HG02870 (cell line): ENCODE data around the gene NEK7.
"Not testable (repeated sequence)": the region's sequence is repeated elsewhere in the genome, so short reads cannot be mapped to it uniquely, and the experiment has no call there.

Experiments
- ATAC-seq: cut with Tn5 transposase; IDR thresholded peaks from one replicate; pipeline ENCODE4 v1.9.1; 2021; ENCODE audit warnings: mild to moderate bottlenecking, moderate library complexity; ENCODE audit not compliant: unreplicated experiment

NEK7 gene

GRCh38 chr1:198201956-198202784 is 45.4 kb downstream of the NEK7 start:
- peak; percentile 94 for ATAC-seq

GRCh38 chr1:198203434-198203833 is 46.6 kb downstream of the NEK7 start:
- ATAC-seq, result no peak

- no peak for ATAC-seq
These were observed 48.4 kb downstream of the NEK7 start for GRCh38 chr1:198205016-198205684.

GRCh38 chr1:198206292-198206691 is 49.5 kb downstream of the NEK7 start:
- no peak for ATAC-seq

- ATAC-seq, result no peak
These were observed 54.9 kb downstream of the NEK7 start for GRCh38 chr1:198211696-198212095.

GRCh38 chr1:198212126-198212525 is 55.3 kb downstream of the NEK7 start:
- no peak for ATAC-seq

GRCh38 chr1:198212675-198213074 is 55.9 kb downstream of the NEK7 start:
- ATAC-seq, result no peak

GRCh38 chr1:198214924-198215323 is 58.1 kb downstream of the NEK7 start:
- ATAC-seq, result no peak

- no peak for ATAC-seq
These were observed 63.6 kb downstream of the NEK7 start for GRCh38 chr1:198220428-198220827.

- ATAC-seq, result not testable (repeated sequence)
These were observed 70.2 kb downstream of the NEK7 start for GRCh38 chr1:198227010-198227409.

GRCh38 chr1:198227454-198227853 is 70.7 kb downstream of the NEK7 start:
- ATAC-seq, result not testable (repeated sequence)

GRCh38 chr1:198228925-198229324 is 72.1 kb downstream of the NEK7 start:
- no peak for ATAC-seq

GRCh38 chr1:198231779-198232178 is 75.0 kb downstream of the NEK7 start:
- no peak for ATAC-seq

GRCh38 chr1:198232378-198232777 is 75.6 kb downstream of the NEK7 start:
- no peak for ATAC-seq

GRCh38 chr1:198232940-198233675 is 76.3 kb downstream of the NEK7 start:
- ATAC-seq, result no peak

GRCh38 chr1:198234520-198235251 is 77.9 kb downstream of the NEK7 start:
- ATAC-seq, result no peak

GRCh38 chr1:198238121-198238520 is 81.3 kb downstream of the NEK7 start:
- no peak for ATAC-seq

GRCh38 chr1:198241553-198241952 is 84.8 kb downstream of the NEK7 start:
- ATAC-seq, result no peak

GRCh38 chr1:198244772-198245171 is 88.0 kb downstream of the NEK7 start:
- no peak for ATAC-seq

- ATAC-seq, result no peak
These were observed 88.6 kb downstream of the NEK7 start for GRCh38 chr1:198245379-198245778.

GRCh38 chr1:198246337-198246736 is 89.5 kb downstream of the NEK7 start:
- no peak for ATAC-seq
